Activated CD4-positive, alpha-beta T cell treated with anti-CD3 and anti-CD28 coated beads, Interleukin-2, amount 10 ng/mL, durations not matched to agents 7 days and 5 days (primary cell): ENCODE measurements around the gene IL17RC. TPM values are rescaled to one million over a fixed set of nuclear protein-coding genes. Genes with fewer than 3 reads are reported as not detected.
"Not testable (repeated sequence)": the region's sequence is repeated elsewhere in the genome, so short reads cannot be mapped to it uniquely, and the experiment has no call there.

ENCODE experiments used
- CTCF ChIA-PET: fragments of 350-600 bp; sonication (Branson Sonifier 250); formaldehyde crosslinking; loops from one replicate; lab custom pipeline; 2021; ENCODE audit warnings: antibody characterized with exemption; lab: Charles Lee
- POLR2A ChIA-PET: fragments of 350-600 bp; sonication (Branson Sonifier 250); formaldehyde crosslinking; loops from one replicate; lab custom pipeline; 2021; ENCODE audit warnings: antibody characterized with exemption; lab: Charles Lee
- DNase-seq: peaks from one replicate; pipeline ENCODE4 v3.0.0-alpha.2; 2020
- H3K27ac Mint-ChIP-seq: one replicate; pipeline ENCODE4 v1.8.0; 2021; ENCODE audit warnings: mild to moderate bottlenecking, moderate library complexity, mixed read lengths
- H3K27me3 Mint-ChIP-seq: one replicate; pipeline ENCODE4 v1.8.0; 2021; ENCODE audit warnings: mixed read lengths
- H3K36me3 Mint-ChIP-seq: one replicate; pipeline ENCODE4 v1.8.0; 2021; ENCODE audit warnings: low read depth, mixed read lengths
- H3K4me1 Mint-ChIP-seq: one replicate; pipeline ENCODE4 v1.8.0; 2021; ENCODE audit warnings: mixed read lengths
- H3K4me3 Mint-ChIP-seq: one replicate; pipeline ENCODE4 v1.8.0; 2021; ENCODE audit warnings: mild to moderate bottlenecking, moderate library complexity, mixed read lengths
- H3K9me3 Mint-ChIP-seq: one replicate; pipeline ENCODE4 v1.8.0; 2021; ENCODE audit warnings: mixed read lengths
- total RNA-seq, 2 experiments: library from RNA; stranded (reverse); gene quantifications; one replicate each; pipeline ENCODE4 v1.2.3, GENCODE V29; 2021

The IL17RC gene
- total RNA-seq, 2 experiments from 2014 or later = 0.32 to 0.52 TPM

- no peak for DNase-seq
Observed at GRCh38 chr3:9930804-9931418, 14.0 kb downstream of the IL17RC start.

DNA sequence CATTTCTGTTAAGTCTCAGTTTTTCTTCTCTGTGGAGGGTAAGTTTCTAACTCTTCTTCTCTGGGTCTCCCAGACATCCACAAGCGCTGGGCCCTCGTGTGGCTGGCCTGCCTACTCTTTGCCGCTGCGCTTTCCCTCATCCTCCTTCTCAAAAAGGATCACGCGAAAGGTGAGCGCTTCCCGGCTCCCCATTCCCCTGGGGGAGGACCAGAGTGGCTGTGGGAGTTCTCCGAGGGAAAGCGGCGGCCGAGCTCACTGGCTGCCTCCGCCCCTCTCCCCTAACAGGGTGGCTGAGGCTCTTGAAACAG is 15.6 kb downstream of the IL17RC start:
- no peaks in the 10 kb centered on the region for H3K27me3 Mint-ChIP-seq
- DNase-seq = no peak
- H3K9me3 Mint-ChIP-seq = no peaks in the 10 kb centered on the region
- CTCF ChIA-PET = interaction anchor here (0.6 to 4.2 kb wide), 50 partner anchors 9 to 504 kb away, joined by 3 to 25 read pairs (median 4); partner anchors contain the start of genes ARPC4, IL17RC, IL17RE and PRRT3
- H3K4me3 Mint-ChIP-seq = peak overlapping the region; percentile 96
- POLR2A ChIA-PET = interaction anchor here (1.2 to 1.4 kb wide), 2 partner anchors 14 to 19 kb away, joined by 4 to 7 read pairs; partner anchors contain the start of gene PRRT3
- peaks cover 40% of the 10 kb centered on the region for H3K4me1 Mint-ChIP-seq
- peak overlapping the region; percentile 98 for H3K27ac Mint-ChIP-seq
- H3K36me3 Mint-ChIP-seq = peaks cover 7% of the 10 kb centered on the region

More at GRCh38 chr3:9930804-9931418, 14.0 kb downstream of the IL17RC start:
- Mint-ChIP-seq H3K27ac (no peak overlapping the region), H3K27me3 (no peaks in the 10 kb centered on the region), H3K4me1 (peaks cover 35% of the 10 kb centered on the region), H3K9me3 (no peaks in the 10 kb centered on the region), H3K36me3 (peaks cover 7% of the 10 kb centered on the region), H3K4me3 (no peak overlapping the region)
- ChIA-PET CTCF (interaction anchor here (0.8 to 3.5 kb wide), 12 partner anchors 7 to 390 kb away, joined by 3 to 21 read pairs (median 5); partner anchors contain the start of genes IL17RE and SEC13), POLR2A (no interaction called here)

DNA sequence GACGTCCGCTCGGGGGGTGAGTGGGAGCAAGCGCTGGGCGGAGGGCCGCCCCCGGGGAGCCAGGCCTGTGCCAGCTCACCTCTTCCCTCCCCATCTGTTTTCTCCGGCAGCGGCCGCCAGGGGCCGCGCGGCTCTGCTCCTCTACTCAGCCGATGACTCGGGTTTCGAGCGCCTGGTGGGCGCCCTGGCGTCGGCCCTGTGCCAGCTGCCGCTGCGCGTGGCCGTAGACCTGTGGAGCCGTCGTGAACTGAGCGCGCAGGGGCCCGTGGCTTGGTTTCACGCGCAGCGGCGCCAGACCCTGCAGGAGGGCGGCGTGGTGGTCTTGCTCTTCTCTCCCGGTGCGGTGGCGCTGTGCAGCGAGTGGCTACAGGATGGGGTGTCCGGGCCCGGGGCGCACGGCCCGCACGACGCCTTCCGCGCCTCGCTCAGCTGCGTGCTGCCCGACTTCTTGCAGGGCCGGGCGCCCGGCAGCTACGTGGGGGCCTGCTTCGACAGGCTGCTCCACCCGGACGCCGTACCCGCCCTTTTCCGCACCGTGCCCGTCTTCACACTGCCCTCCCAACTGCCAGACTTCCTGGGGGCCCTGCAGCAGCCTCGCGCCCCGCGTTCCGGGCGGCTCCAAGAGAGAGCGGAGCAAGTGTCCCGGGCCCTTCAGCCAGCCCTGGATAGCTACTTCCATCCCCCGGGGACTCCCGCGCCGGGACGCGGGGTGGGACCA is 16.1 kb downstream of the IL17RC start:
- Mint-ChIP-seq H3K4me1 (peaks cover 40% of the 10 kb centered on the region), H3K9me3 (no peaks in the 10 kb centered on the region), H3K27me3 (no peaks in the 10 kb centered on the region), H3K4me3 (peak overlapping the region; percentile 96), H3K36me3 (peaks cover 10% of the 10 kb centered on the region), H3K27ac (peak overlapping the region; percentile 98)
- DNase-seq = peak; percentile 87
- POLR2A ChIA-PET = interaction anchor here (0.6 to 1.4 kb wide), 4 partner anchors 8 to 90 kb away, joined by 3 to 7 read pairs (median 4); partner anchors contain the start of gene PRRT3
- CTCF ChIA-PET = interaction anchor here (0.6 to 4.2 kb wide), 53 partner anchors 9 to 503 kb away, joined by 3 to 25 read pairs (median 4); partner anchors contain the start of genes ARPC4, IL17RC, IL17RE and PRRT3

DNA sequence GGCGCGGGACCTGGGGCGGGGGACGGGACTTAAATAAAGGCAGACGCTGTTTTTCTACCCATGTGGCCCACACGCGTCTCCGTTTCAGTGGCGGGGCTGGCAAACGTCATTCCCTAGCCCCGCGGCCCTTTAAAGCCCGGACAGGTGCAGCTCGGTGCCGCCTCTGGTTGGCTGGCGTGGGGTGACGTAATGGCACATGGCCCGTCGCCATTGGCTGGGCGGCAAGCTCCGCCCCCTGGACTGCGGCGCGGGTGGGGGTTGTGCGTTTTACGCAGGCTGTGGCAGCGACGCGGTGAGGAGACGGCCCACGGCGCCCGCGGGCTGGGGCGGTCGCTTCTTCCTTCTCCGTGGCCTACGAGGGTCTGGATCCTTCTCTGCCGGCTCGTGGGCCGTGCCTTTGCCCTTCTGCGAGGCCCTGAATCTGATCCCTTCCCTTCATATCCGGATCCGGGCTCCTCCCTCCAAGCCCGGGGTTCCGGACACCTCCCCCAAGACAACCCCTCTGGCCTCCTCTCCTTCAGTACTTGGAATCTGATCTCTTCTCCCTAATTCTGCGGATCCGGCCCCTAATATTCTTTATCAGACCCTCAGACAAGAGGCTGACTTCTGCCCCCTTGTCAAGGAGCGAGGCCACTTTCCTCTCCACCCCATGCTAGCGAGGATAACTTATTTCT is 16.8 kb downstream of the IL17RC start, which contains the start of gene CRELD1:
Gene CRELD1 (plus strand): TSS at position 274 of the 674 bp plus-strand sequence. CDS start 605 bp downstream, outside the sequence.
- Mint-ChIP-seq H3K9me3 (no peaks in the 10 kb centered on the region), H3K27ac (peak within 1 kb of the TSS; percentile 98), H3K27me3 (no peaks in the 10 kb centered on the region), H3K36me3 (peaks cover 12% of the 10 kb centered on the region), H3K4me3 (peak within 1 kb of the TSS; percentile 96), H3K4me1 (peaks cover 40% of the 10 kb centered on the region)
- peak; percentile 97 for DNase-seq
- POLR2A ChIA-PET = interaction anchor here (0.6 to 1.4 kb wide), 4 partner anchors 9 to 91 kb away, joined by 3 to 7 read pairs (median 4); partner anchors contain the start of gene PRRT3
- CTCF ChIA-PET = interaction anchor here (0.9 to 4.2 kb wide), 22 partner anchors 8 to 503 kb away, joined by 3 to 25 read pairs (median 4); partner anchors contain the start of genes IL17RC, PRRT3, RPUSD3 and SEC13

- Mint-ChIP-seq H3K9me3 (no peaks in the 10 kb centered on the region), H3K27me3 (no peaks in the 10 kb centered on the region), H3K36me3 (peaks cover 12% of the 10 kb centered on the region), H3K4me3 (peak overlapping the region; percentile 96), H3K4me1 (peaks cover 40% of the 10 kb centered on the region), H3K27ac (peak overlapping the region; percentile 98)
- ChIA-PET CTCF (interaction anchor here (0.6 to 4.2 kb wide), 8 partner anchors 10 to 387 kb away, joined by 3 to 25 read pairs (median 6); partner anchors contain the start of genes IL17RC and SEC13), POLR2A (no interaction called here)
- DNase-seq = peak; percentile 38
Observed at GRCh38 chr3:9934235-9934621, 17.3 kb downstream of the IL17RC start.

DNA sequence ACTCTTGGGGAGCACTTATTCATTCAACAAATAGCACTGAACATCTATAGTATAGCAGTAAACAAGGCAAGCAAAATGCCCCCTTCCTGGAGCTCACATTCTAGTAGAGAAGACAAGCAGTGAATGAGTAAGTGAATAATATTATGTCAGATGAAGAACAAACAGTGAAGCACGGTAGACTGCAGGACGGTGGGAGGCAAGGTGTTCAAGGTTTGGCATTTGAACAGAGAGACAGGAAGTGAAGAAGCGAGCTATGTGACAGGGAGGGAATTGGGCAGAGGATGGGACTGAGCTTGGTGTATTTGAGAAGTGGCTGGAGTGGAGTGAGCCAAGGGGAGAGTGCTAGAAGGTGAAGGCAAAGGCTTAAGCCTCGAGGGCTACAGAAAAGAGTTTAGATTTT is 18.1 kb downstream of the IL17RC start:
- ChIA-PET CTCF (interaction anchor here (0.6 to 4.2 kb wide), 7 partner anchors 10 to 387 kb away, joined by 3 to 25 read pairs (median 5); partner anchors contain the start of gene SEC13), POLR2A (no interaction called here)
- Mint-ChIP-seq H3K4me1 (peaks cover 40% of the 10 kb centered on the region), H3K27me3 (no peaks in the 10 kb centered on the region), H3K27ac (peak overlapping the region; percentile 98), H3K36me3 (peaks cover 12% of the 10 kb centered on the region), H3K9me3 (no peaks in the 10 kb centered on the region), H3K4me3 (peak overlapping the region; percentile 96)
- no peak for DNase-seq

GRCh38 chr3:9935966-9936510 is 19.1 kb downstream of the IL17RC start:
- Mint-ChIP-seq H3K4me1 (peaks cover 36% of the 10 kb centered on the region), H3K27ac (no peak overlapping the region), H3K36me3 (peaks cover 13% of the 10 kb centered on the region), H3K27me3 (no peaks in the 10 kb centered on the region), H3K4me3 (no peak overlapping the region), H3K9me3 (no peaks in the 10 kb centered on the region)
- ChIA-PET POLR2A (no interaction called here), CTCF (interaction anchor here (0.8 to 4.2 kb wide), 2 partner anchors 11 to 386 kb away, joined by 5 to 25 read pairs; partner anchors contain the start of gene SEC13)
- DNase-seq = no peak

DNA sequence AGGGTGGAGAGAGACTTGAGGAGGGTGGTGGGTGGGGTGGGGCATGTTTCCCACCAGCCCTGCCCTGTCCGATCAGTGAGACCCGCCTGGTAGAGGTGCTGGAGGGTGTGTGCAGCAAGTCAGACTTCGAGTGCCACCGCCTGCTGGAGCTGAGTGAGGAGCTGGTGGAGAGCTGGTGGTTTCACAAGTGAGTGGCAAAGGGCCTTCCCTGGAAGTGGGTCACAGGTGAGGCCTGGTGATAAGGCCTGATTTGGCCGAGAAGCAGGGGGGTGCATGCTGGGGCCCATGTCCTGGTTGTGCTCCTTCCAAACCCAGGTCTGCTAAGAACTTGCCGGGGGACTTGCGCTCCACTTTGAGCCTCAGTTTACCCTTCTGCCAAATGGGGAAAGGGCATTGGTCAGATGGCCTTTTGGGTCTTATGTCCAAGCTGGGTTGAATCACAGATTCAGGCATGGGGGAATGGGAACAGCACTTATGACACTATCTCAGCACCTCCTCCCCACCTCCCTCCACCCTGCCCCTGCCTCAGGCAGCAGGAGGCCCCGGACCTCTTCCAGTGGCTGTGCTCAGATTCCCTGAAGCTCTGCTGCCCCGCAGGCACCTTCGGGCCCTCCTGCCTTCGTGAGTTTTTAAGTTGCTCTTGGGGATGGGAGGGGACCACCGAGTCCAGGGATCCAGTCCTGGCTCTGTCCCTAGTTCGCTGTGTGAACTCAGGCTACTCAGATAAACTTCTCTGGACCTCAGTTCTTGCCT is 20.8 kb downstream of the IL17RC start:
- no peak overlapping the region for H3K4me3 Mint-ChIP-seq
- ChIA-PET POLR2A (no interaction called here), CTCF (no interaction called here)
- peaks cover 26% of the 10 kb centered on the region for H3K4me1 Mint-ChIP-seq
- no peaks in the 10 kb centered on the region for H3K9me3 Mint-ChIP-seq
- no peak overlapping the region for H3K27ac Mint-ChIP-seq
- DNase-seq = no peak
- no peaks in the 10 kb centered on the region for H3K27me3 Mint-ChIP-seq
- H3K36me3 Mint-ChIP-seq = peaks cover 19% of the 10 kb centered on the region

GRCh38 chr3:9938966-9939365 is 22.1 kb downstream of the IL17RC start:
- H3K27ac Mint-ChIP-seq = no peak overlapping the region
- H3K27me3 Mint-ChIP-seq = no peaks in the 10 kb centered on the region
- H3K36me3 Mint-ChIP-seq = peaks cover 21% of the 10 kb centered on the region
- no peak overlapping the region for H3K4me3 Mint-ChIP-seq
- no peak for DNase-seq
- H3K9me3 Mint-ChIP-seq = no peaks in the 10 kb centered on the region
- ChIA-PET CTCF (interaction anchor here (0.7 kb wide), 1 partner anchor 43 kb away, joined by 3 read pairs; no protein-coding TSS in a partner anchor), POLR2A (no interaction called here)
- H3K4me1 Mint-ChIP-seq = peaks cover 24% of the 10 kb centered on the region

DNA sequence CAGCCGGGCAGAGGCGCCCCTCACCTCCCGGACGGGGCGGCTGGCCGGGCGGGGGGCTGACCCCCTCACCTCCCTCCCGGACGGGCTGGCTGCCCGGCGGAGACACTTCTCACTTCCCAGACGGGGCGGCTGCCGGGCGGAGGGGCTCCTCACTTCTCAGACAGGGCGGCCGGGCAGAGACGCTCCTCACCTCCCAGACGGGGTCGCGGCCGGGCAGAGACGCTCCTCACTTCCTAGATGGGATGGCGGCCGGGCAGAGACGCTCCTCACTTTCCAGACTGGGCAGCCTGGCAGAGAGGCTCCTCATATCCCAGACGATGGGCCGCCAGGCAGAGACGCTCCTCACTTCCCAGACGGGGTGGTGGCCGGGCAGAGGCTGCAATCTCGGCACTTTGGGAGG is 23.0 kb downstream of the IL17RC start:
- POLR2A ChIA-PET, H3K9me3 Mint-ChIP-seq, H3K27ac Mint-ChIP-seq, H3K27me3 Mint-ChIP-seq, DNase-seq, H3K4me3 Mint-ChIP-seq, CTCF ChIA-PET: not testable (repeated sequence)
- Mint-ChIP-seq H3K4me1 (peaks cover 14% of the 10 kb centered on the region), H3K36me3 (peaks cover 21% of the 10 kb centered on the region)

DNA sequence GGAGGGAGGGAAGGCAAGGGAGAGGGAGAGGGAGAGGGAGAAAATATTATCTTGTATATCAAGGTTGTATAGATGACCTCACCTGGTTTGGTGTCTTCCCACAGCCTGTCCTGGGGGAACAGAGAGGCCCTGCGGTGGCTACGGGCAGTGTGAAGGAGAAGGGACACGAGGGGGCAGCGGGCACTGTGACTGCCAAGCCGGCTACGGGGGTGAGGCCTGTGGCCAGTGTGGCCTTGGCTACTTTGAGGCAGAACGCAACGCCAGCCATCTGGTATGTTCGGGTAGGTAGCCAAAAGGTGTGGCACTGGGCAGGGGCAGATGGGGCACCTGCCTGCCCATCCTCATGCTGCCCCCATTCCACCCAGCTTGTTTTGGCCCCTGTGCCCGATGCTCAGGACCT is 23.8 kb downstream of the IL17RC start:
- Mint-ChIP-seq H3K27me3 (no peaks in the 10 kb centered on the region), H3K4me3 (no peak overlapping the region), H3K4me1 (peaks cover 8% of the 10 kb centered on the region), H3K9me3 (no peaks in the 10 kb centered on the region), H3K36me3 (peaks cover 14% of the 10 kb centered on the region), H3K27ac (no peak overlapping the region)
- DNase-seq = no peak
- ChIA-PET CTCF (no interaction called here), POLR2A (no interaction called here)
